Pancreas (tissue), 10 donors: Measurements from ENCODE around the gene LRRC53. TPM values are rescaled to one million over a fixed set of nuclear protein-coding genes. Genes with fewer than 3 reads are reported as not detected.

Source experiments
- ATAC-seq, 4 donors: fragments of 200-7000 bp; cut with Tn5 transposase; one replicate each; pipeline versions ENCODE4 v1.8.0 to v1.9.1; 2020; ENCODE audit warnings: mild to moderate bottlenecking in 4 of 4, moderate library complexity in 4 of 4
- DNase-seq, 6 donors: peaks; one replicate each; pipeline ENCODE4 v3.0.0-alpha.2; 2020
- FAIRE-seq: peaks from 2 replicates; lab custom pipeline; 2012; peaks lifted over from hg19 to GRCh38; lab: Jason Lieb, UNC
- H3K27ac ChIP-seq, 4 donors: fragments of 200-600 bp; sonication (generic); 1 replicate in 3 of 4; 2 replicates in 1 of 4; pipeline versions ENCODE4 v1.5.0 to v1.8.0; 2020
- H3K27me3 ChIP-seq, 4 donors: fragments of 200-600 bp; one replicate each; pipeline ENCODE4 v1.8.0; 2021
- H3K36me3 ChIP-seq, 3 donors: fragments of 200-600 bp; sonication (generic) in 1 of 3; one replicate each; pipeline versions ENCODE4 v1.5.0 to v1.8.0; 2020 to 2021
- H3K4me1 ChIP-seq, 3 donors: fragments of 200-600 bp; one replicate each; pipeline ENCODE4 v1.8.0; 2021
- H3K4me3 ChIP-seq, 4 donors: fragments of 200-600 bp; sonication (generic) in 2 of 4; one replicate each; pipeline versions ENCODE4 v1.5.0 to v1.8.0; 2020 to 2021
- H3K9me3 ChIP-seq, 4 donors: fragments of 200-600 bp; one replicate each; pipeline ENCODE4 v1.8.0; 2021
- WGBS, 2 donors: extraction: QIAGEN DNeasy Blood & Tissue Kit; methylation state at CpG; one replicate each; pipeline ENCODE4 v1.1.7; 2013; 5-methylcytosine and 5-hydroxymethylcytosine counted together
- intact Hi-C, 3 donors: fragments of 100-400 bp; cut with DNase I; formaldehyde crosslinking; loops; one replicate each; pipeline versions ENCODE4 v1.11.1 to v1.14.2; 2022
- polyA plus RNA-seq, 2 donors: library from polyadenylated mRNA; stranded (reverse); fragments of 200-250 nt; gene quantifications; one replicate each; pipeline ENCODE4 v1.2.3, GENCODE V29; 2013
- total RNA-seq, 6 donors: library from RNA; stranded (reverse); fragmentation: NEBNext Ultra II Directional in 4 of 6; extraction: Animal tissue kit (Norgen Biotek cat#: 25700) in 4 of 6; gene quantifications; one replicate each; pipeline versions ENCODE4 v1.2.1 to v1.2.4, GENCODE V29; 2021 to 2023
- TF ChIP-seq, protein P1 (sequence below), 4 donors: fragments of 200-600 bp; sonication (generic) in 3 of 4; IDR thresholded peaks; one replicate each; pipeline versions ENCODE4 v1.5.0 to v1.8.0; 2021; ENCODE audit warnings: antibody characterized with exemption in 4 of 4
- donor health status: healthy with polysubstance abuse.
- donor health status: DM: no; HTN: no; CAD: no; lungs with moderate emphysema.
- donor health status: DM: no; HTN: no; CAD: no.
- donor health status: control.
- donor health status: control.
- donor health status: Bipolar disorder and iron deficiency.
- donor health status: DM: yes; HTN: yes; CAD: no.
- donor health status: DM: no; HTN: no; CAD: no.
- donor health status: DM: no; HTN: no; CAD: no.
- donor health status: DM: yes; HTN: yes; CAD: no.

The LRRC53 gene
- total and polyA plus RNA-seq, 8 donors: 0.06 TPM; not detected in 7

DNA sequence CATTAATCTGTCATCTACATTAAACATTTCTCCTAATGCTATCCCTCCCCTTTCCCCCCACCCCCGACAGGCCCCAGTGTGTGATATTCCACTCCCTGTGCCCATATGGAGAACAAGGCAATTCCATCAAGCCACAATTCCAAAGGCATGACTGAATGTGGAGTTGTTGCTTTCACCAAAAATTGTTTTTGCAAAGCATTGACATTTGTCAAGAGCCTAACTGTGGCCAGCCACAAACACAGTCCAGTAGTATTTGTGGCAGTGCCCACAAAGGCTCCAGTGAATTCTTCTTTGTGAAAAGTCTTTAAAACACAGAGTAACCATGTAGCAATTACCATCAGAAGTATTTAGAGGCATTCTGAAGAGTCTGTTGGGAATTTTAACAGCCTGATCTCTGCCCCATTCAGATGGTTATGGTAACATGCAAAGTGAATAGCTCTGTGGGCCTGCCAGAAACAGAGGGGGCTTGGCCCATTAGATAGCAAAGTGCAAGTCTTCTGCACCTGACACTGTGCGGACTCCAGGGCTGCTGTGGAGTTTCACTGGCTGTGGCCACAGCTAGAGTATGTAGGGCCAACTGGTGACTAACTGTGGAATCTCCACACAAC is 11.6 kb upstream of the LRRC53 start:
- H3K4me1 ChIP-seq: no peaks in the 10 kb centered on the region
- H3K27ac ChIP-seq: no peak overlapping the region
- TF ChIP-seq, protein P1, sequence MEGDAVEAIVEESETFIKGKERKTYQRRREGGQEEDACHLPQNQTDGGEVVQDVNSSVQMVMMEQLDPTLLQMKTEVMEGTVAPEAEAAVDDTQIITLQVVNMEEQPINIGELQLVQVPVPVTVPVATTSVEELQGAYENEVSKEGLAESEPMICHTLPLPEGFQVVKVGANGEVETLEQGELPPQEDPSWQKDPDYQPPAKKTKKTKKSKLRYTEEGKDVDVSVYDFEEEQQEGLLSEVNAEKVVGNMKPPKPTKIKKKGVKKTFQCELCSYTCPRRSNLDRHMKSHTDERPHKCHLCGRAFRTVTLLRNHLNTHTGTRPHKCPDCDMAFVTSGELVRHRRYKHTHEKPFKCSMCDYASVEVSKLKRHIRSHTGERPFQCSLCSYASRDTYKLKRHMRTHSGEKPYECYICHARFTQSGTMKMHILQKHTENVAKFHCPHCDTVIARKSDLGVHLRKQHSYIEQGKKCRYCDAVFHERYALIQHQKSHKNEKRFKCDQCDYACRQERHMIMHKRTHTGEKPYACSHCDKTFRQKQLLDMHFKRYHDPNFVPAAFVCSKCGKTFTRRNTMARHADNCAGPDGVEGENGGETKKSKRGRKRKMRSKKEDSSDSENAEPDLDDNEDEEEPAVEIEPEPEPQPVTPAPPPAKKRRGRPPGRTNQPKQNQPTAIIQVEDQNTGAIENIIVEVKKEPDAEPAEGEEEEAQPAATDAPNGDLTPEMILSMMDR (IDR thresholded peaks at IDR 0.05): no peak
- intact Hi-C loops: no loop called here
- DNase-seq: no peak
- H3K9me3 ChIP-seq: no peaks in the 10 kb centered on the region
- H3K4me3 ChIP-seq: no peak overlapping the region
- H3K27me3 ChIP-seq: no peaks in the 10 kb centered on the region
- FAIRE-seq: no peak
- ATAC-seq: no peak
- WGBS, 2 donors: 64 to 74% methylated on average over 2 of the region's 2 CpGs
- no peaks in the 10 kb centered on the region for H3K36me3 ChIP-seq

DNA sequence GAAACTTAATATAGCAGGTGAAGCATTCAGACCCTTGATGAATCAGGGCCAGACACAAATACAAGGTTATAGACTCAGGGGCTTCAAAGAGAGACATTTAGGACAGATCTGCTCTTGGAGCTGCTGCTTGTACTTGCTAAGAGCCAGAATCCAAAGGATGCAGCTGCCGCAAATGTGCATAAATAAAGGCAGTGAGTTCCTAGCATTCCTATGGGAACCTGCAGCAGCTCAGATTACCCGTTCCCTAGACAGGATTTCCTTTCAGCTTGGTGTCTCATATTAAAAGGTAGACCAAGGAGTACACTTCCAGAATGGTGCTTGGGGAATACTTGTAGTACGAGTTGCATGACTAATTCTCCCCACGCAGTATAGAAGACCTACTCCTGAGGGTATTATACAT is 9.7 kb upstream of the LRRC53 start:
- WGBS, 2 donors: 28 to 34% methylated on average over 4 of the region's 4 CpGs
- intact Hi-C loops: no loop called here
- no peak for FAIRE-seq

DNA sequence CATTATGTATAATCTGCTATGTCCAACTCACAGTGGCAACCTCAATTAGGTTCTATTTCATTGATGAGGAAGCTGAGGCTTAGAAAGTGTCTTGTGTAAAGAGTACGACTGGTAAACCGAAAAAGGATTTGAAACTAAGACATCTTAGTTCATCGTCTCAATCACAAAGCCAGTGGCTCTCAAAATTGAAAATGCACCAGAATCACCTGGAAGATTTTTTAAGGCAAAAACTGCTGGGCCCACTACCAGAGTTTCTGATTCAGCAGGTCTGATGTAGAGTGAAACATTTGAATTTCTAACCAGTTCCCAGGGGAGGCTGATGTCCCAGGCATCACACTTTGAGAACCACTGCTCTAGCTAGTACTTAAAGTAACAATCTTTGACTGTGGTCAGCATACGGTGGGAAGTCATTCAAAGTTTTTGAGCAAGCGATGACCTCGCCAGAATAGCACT is 5.2 kb upstream of the LRRC53 start:
- ATAC-seq (no peak), FAIRE-seq (no peak), DNase-seq (no peak)
- 60 to 69% methylated on average over 6 of the region's 6 CpGs for WGBS, 2 donors
- Histone ChIP-seq H3K4me1 (no peaks in the 10 kb centered on the region), H3K36me3 (no peaks in the 10 kb centered on the region), H3K9me3 (no peaks in the 10 kb centered on the region), H3K27me3 (no peaks in the 10 kb centered on the region), H3K27ac (no peak overlapping the region), H3K4me3 (no peak overlapping the region)
- TF ChIP-seq, protein P1 (IDR thresholded peaks at IDR 0.05): no peak
- intact Hi-C loops: no loop called here

More for the DNA sequence above, 9.7 kb upstream of the LRRC53 start:
- TF ChIP-seq, protein P1 (IDR thresholded peaks at IDR 0.05): no peak
- Histone ChIP-seq H3K4me1 (no peaks in the 10 kb centered on the region), H3K36me3 (no peaks in the 10 kb centered on the region), H3K27ac (no peak overlapping the region), H3K4me3 (no peak overlapping the region), H3K9me3 (no peaks in the 10 kb centered on the region), H3K27me3 (no peaks in the 10 kb centered on the region)
- no peak for ATAC-seq
- no peak for DNase-seq

DNA sequence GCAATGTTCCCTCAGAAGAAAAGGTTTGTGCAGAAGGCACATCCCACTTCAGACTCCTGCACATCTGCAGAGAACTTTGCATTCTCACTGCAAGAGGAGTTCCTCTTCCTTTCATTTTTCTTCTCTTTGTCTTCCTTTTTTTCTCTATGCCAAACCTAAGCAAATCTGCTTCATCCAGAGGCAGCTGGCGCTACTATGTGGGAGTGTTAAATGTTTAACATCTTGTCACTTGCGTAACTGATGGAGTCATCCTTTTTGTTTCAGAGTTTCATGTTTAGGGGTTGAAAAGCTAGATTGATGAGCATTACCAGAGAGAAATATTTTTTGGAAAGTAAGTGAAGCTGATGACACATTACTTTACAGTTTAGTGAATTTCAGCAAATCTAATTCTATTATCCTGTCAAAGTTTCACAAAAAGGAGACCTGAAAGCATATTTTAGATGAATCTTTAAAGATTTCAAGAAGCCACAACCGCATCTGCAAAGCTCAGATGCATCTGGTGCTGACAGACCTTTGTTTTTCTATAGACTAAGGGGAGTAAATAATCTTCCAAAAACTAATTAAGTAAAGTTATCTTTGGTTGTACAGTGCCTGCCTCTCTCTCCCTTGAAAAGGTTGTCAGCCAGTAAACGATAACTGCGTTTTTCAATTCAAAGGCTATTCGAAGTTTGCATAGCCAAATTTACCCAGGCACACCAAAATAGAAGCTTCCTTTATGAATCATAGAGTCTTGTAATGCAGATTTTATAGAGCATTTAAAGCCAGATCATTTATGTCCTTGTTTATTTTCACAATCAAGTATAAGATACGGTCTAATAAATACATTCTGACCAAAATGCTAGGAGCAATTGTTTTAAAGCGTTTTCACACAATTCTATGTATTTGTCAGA is 1.2 kb upstream of the LRRC53 start:
- H3K4me3 ChIP-seq: no peak overlapping the region
- no peaks in the 10 kb centered on the region for H3K4me1 ChIP-seq
- intact Hi-C loops: no loop called here
- WGBS, 2 donors: 43 to 45% methylated on average over 8 of the region's 8 CpGs
- no peak overlapping the region for H3K27ac ChIP-seq
- ATAC-seq: no peak
- TF ChIP-seq, protein P1 (IDR thresholded peaks at IDR 0.05): no peak
- H3K27me3 ChIP-seq: no peaks in the 10 kb centered on the region
- H3K9me3 ChIP-seq: no peaks in the 10 kb centered on the region
- DNase-seq: no peak
- H3K36me3 ChIP-seq: no peaks in the 10 kb centered on the region
- no peak for FAIRE-seq
